Epithelial cell of proximal tubule (primary cell): ENCODE data around the gene FAM228A. TPM values are rescaled to one million over a fixed set of nuclear protein-coding genes. Genes with fewer than 3 reads are reported as not detected.

Source experiments
- DNase-seq: peaks from one replicate; pipeline ENCODE4 v3.0.0-alpha.2; 2011; ENCODE audit warnings: low read depth
- H3K4me3 ChIP-seq: 2 replicates; pipeline ENCODE4 v1.5.1; 2011; ENCODE audit warnings: low read depth, mild to moderate bottlenecking, low read length
- CTCF ChIP-seq: conservative IDR thresholded peaks from 2 replicates; pipeline ENCODE4 v1.5.1; 2012; ENCODE audit warnings: low read depth, mild to moderate bottlenecking, low read length
- total RNA-seq: library from RNA; depleted of rRNA; stranded (reverse); fragments of >200 nt; gene quantifications from 2 replicates; pipeline ENCODE4 v1.2.3, GENCODE V29; 2015

FAM228A gene
- total RNA-seq, 1 donor from 2014 or later: not detected

GRCh38 chr2:24169023-24169422 is 5.8 kb upstream of the FAM228A start:
- H3K4me3 ChIP-seq: no peak overlapping the region
- DNase-seq: no peak
- no peak for TF ChIP-seq CTCF

GRCh38 chr2:24175631-24176187 is 856 bp downstream of the FAM228A start:
- DNase-seq: no peak
- TF ChIP-seq CTCF: no peak
- no peak overlapping the region for H3K4me3 ChIP-seq

- no peak for DNase-seq
- no peak for TF ChIP-seq CTCF
- no peak overlapping the region for H3K4me3 ChIP-seq
These were observed 1.5 kb downstream of the FAM228A start for GRCh38 chr2:24176326-24176725.

- TF ChIP-seq CTCF: no peak
- H3K4me3 ChIP-seq: no peak overlapping the region
- DNase-seq: no peak
These were observed 4.8 kb downstream of the FAM228A start for GRCh38 chr2:24179683-24180082.

GRCh38 chr2:24181849-24182248 is 7.0 kb downstream of the FAM228A start:
- H3K4me3 ChIP-seq: no peak overlapping the region
- DNase-seq: no peak
- TF ChIP-seq CTCF: no peak

- no peak overlapping the region for H3K4me3 ChIP-seq
- DNase-seq: no peak
- no peak for TF ChIP-seq CTCF
These were observed 7.7 kb downstream of the FAM228A start for GRCh38 chr2:24182507-24182906.

GRCh38 chr2:24183366-24184069 is 8.7 kb downstream of the FAM228A start:
- no peak for TF ChIP-seq CTCF
- H3K4me3 ChIP-seq: no peak overlapping the region
- DNase-seq: no peak
